GM18505 (cell line): ENCODE results near the gene AQP2.
"Not testable (repeated sequence)": the region's sequence is repeated elsewhere in the genome, so short reads cannot be mapped to it uniquely, and the experiment has no call there.

Experiments used
- ATAC-seq: cut with Tn5 transposase; IDR thresholded peaks from one replicate; pipeline ENCODE4 v1.9.1; 2021; ENCODE audit not compliant: unreplicated experiment
- POLR2A ChIP-seq: IDR thresholded peaks from 4 replicates; pipeline ENCODE4 v1.6.1; 2011; ENCODE audit warnings: borderline replicate concordance; ENCODE audit not compliant: insufficient read depth, insufficient read length; ENCODE audit errors: extremely low read depth

The AQP2 gene

GRCh38 chr12:49978125-49978524, 27.6 kb downstream of the AQP2 start:
- ATAC-seq, result no peak
- no peak for TF ChIP-seq POLR2A

GRCh38 chr12:49979016-49979586, 28.6 kb downstream of the AQP2 start:
- no peak for ATAC-seq
- TF ChIP-seq POLR2A, result no peak

- no peak for ATAC-seq
- no peak for TF ChIP-seq POLR2A
Observed at GRCh38 chr12:49979791-49980190, 29.3 kb downstream of the AQP2 start.

GRCh38 chr12:49980501-49981349, 30.2 kb downstream of the AQP2 start:
- no peak for ATAC-seq
- TF ChIP-seq POLR2A, result no peak

- no peak for TF ChIP-seq POLR2A
- no peak for ATAC-seq
Observed at GRCh38 chr12:49982246-49983087, 31.9 kb downstream of the AQP2 start.

GRCh38 chr12:49983892-49984291, 33.4 kb downstream of the AQP2 start:
- ATAC-seq, result no peak
- TF ChIP-seq POLR2A, result no peak

GRCh38 chr12:49984476-49985359, 34.2 kb downstream of the AQP2 start:
- TF ChIP-seq POLR2A, result no peak
- no peak for ATAC-seq

- TF ChIP-seq POLR2A, result no peak
Observed at GRCh38 chr12:49985981-49986380, 35.4 kb downstream of the AQP2 start.

GRCh38 chr12:49986476-49986875, 35.9 kb downstream of the AQP2 start:
- not testable (repeated sequence) for ATAC-seq

More at GRCh38 chr12:49985981-49986380, 35.4 kb downstream of the AQP2 start:
- ATAC-seq, result no peak

- ATAC-seq, result no peak
Observed at GRCh38 chr12:49987625-49988303, 37.2 kb downstream of the AQP2 start.

GRCh38 chr12:49989400-49989799, 38.9 kb downstream of the AQP2 start:
- not testable (repeated sequence) for ATAC-seq

More at GRCh38 chr12:49987625-49988303, 37.2 kb downstream of the AQP2 start:
- TF ChIP-seq POLR2A, result no peak

- TF ChIP-seq POLR2A, result no peak
- ATAC-seq, result no peak
Observed at GRCh38 chr12:49990273-49990672, 39.7 kb downstream of the AQP2 start.
